Breast epithelium (tissue), 3 donors: ENCODE data around the gene XAGE5.
"Not testable (repeated sequence)": the region's sequence is repeated elsewhere in the genome, so short reads cannot be mapped to it uniquely, and the experiment has no call there.

ENCODE experiments used
- POLR2A ChIP-seq: fragments of 450-650 bp; IDR thresholded peaks from one replicate; pipeline ENCODE4 v1.6.1; 2016; ENCODE audit warnings: antibody characterized with exemption, mild to moderate bottlenecking, moderate library complexity
- POLR2AphosphoS5 ChIP-seq, 3 donors: sonication (generic); formaldehyde crosslinking; IDR thresholded peaks; one replicate each; pipeline ENCODE4 v1.6.1; 2017; ENCODE audit warnings: antibody characterized with exemption in 3 of 3

GRCh38 chrX:52856991-52857525 lies 46.0 kb downstream of the XAGE5 start:
- TF ChIP-seq POLR2AphosphoS5 (IDR thresholded peaks at IDR 0.05); POLR2A: not testable (repeated sequence)
